ENCODE measurements around the gene CTSW. TPM values are rescaled to one million over a fixed set of nuclear protein-coding genes. Genes with fewer than 3 reads are reported as not detected.

The CTSW gene
- total and polyA plus RNA-seq, 2 donors (not counting 1 experiment from before 2014, with no cell fraction given), result 0.84 to 4.6 TPM

- peaks cover 17% of the 10 kb centered on the region for H4K20me1 ChIP-seq (ENCODE audit: control insufficient read depth, insufficient read depth, low read length, poor library complexity, severe bottlenecking)
- peak; percentile 72 for ATAC-seq (ENCODE audit: low read depth)
Measured at GRCh38 chr11:65868076-65868667, 11.5 kb upstream of the CTSW start.

More at GRCh38 chr11:65868076-65868667, 11.5 kb upstream of the CTSW start:
- Histone ChIP-seq H3K9me3 (ENCODE audit: control extremely low read depth in 1 of 3, control insufficient read depth in 2 of 3, insufficient read depth in 1 of 3, low read length in 2 of 3) (no peaks in the 10 kb centered on the region), H3K79me2 (ENCODE audit: control insufficient read depth, insufficient read depth, low read length) (peaks cover 4% of the 10 kb centered on the region), H2AFZ (ENCODE audit: insufficient read depth, low read depth, low read length, poor library complexity, severe bottlenecking) (no peak overlapping the region), H3K27me3 (replicated peaks in 1 of 4; ENCODE audit: control extremely low read depth in 1 of 4, control insufficient read depth in 3 of 4, insufficient read depth in 4 of 4, low read length in 3 of 4) (no peaks in the 10 kb centered on the region), H3K36me3 (replicated peaks in 1 of 2; ENCODE audit: control extremely low read depth in 1 of 2, control insufficient read depth in 1 of 2, extremely low read depth in 1 of 2, insufficient read depth in 2 of 2, low read length in 1 of 2) (peaks cover 0 to 33% of the 10 kb centered on the region in 2 experiments), H3K9ac (ENCODE audit: low read length) (no peak overlapping the region), H3K4me2 (replicated peaks; ENCODE audit: low read depth, low read length, poor library complexity, severe bottlenecking) (no peak overlapping the region), H3K4me1 (ENCODE audit: control insufficient read depth in 2 of 2, insufficient read depth in 2 of 2, low read length in 2 of 2) (peaks cover 10 to 19% of the 10 kb centered on the region in 2 donors), H3K4me3 (ENCODE audit: control extremely low read depth in 1 of 5, extremely low read depth in 1 of 5, insufficient read depth in 1 of 5, low read depth in 2 of 5, low read length in 4 of 5) (no peak overlapping the region), H3K27ac (ENCODE audit: low read length in 2 of 2) (no peak overlapping the region)
- no peaks in the 10 kb centered on the region for H3K9me3 Mint-ChIP-seq (ENCODE audit: insufficient read depth)
- no peak for DNase-seq
- ChIA-PET CTCF (interaction anchor here (1.3 to 7.0 kb wide), 3 partner anchors 8 to 19 kb away, joined by 6 to 71 read pairs (median 65); partner anchors contain the start of genes CCDC85B, CFL1, FIBP and MUS81), POLR2A (interaction anchor here (3.6 kb wide), 1 partner anchor 7 kb away, joined by 20 read pairs; the partner anchor contains the start of gene MUS81)
- no peak overlapping the region for H3K27ac Mint-ChIP-seq
- H3K27me3 Mint-ChIP-seq, result peaks cover 3% of the 10 kb centered on the region
- TF ChIP-seq CTCF (IDR thresholded peaks at IDR 0.05), result no peak
- TF ChIP-seq EZH2 (IDR thresholded peaks at IDR 0.05; ENCODE audit: borderline replicate concordance, insufficient read depth, low read depth, low read length, poor library complexity, severe bottlenecking), result no peak
- 92% methylated on average over 14 of the region's 19 CpGs for WGBS (ENCODE audit: insufficient coverage)
- peaks cover 21% of the 10 kb centered on the region for H3K4me1 Mint-ChIP-seq
- no peak overlapping the region for H3K4me3 Mint-ChIP-seq
- intact Hi-C loops (cut with micrococcal nuclease), result no loop called here

Measured in B cell (primary cell).